H1 (cell line): Measurements from ENCODE around the gene PLXNB3. TPM values are rescaled to one million over a fixed set of nuclear protein-coding genes. Genes with fewer than 3 reads are reported as not detected.

Experiments
- CTCF ChIA-PET: fragments of 300-600 bp; sonication (Branson Sonifier 250); formaldehyde crosslinking; loops from one replicate; lab custom pipeline; 2021; ENCODE audit not compliant: partially characterized antibody; lab: Charles Lee
- POLR2A ChIA-PET: fragments of 300-600 bp; sonication (Branson Sonifier 250); formaldehyde crosslinking; loops from one replicate; lab custom pipeline; 2021; ENCODE audit warnings: inconsistent platforms; ENCODE audit not compliant: partially characterized antibody; lab: Charles Lee
- DNase-seq, 2 experiments: peaks; one replicate each; pipeline versions ENCODE4 v3.0.0 to v3.0.0-alpha.2; 2010 to 2022; ENCODE audit warnings: low spot score in 2 of 2, low read depth in 1 of 2, mixed read lengths in 1 of 2
- FAIRE-seq: peaks from 2 replicates; lab custom pipeline; 2011; peaks lifted over from hg19 to GRCh38; lab: Jason Lieb, UNC
- H2AFZ ChIP-seq: 2 replicates; pipeline ENCODE4 v1.8.1; 2012; ENCODE audit warnings: low read length, inconsistent platforms
- H2AK5ac ChIP-seq: 2 replicates; pipeline ENCODE4 v1.6.1; 2013; ENCODE audit warnings: low read depth, low read length
- H2BK120ac ChIP-seq: replicated peaks from 2 replicates; pipeline ENCODE3; 2013; ENCODE audit warnings: low read depth, low read length, inconsistent platforms
- H2BK12ac ChIP-seq: 2 replicates; pipeline ENCODE4 v1.6.1; 2013; ENCODE audit warnings: low read depth, low read length
- H2BK15ac ChIP-seq: 2 replicates; pipeline ENCODE4 v1.6.1; 2013; ENCODE audit warnings: low read length
- H2BK20ac ChIP-seq: 2 replicates; pipeline ENCODE4 v1.6.1; 2013; ENCODE audit warnings: low read length
- H2BK5ac ChIP-seq: 2 replicates; pipeline ENCODE4 v1.6.1; 2013; ENCODE audit warnings: low read depth, low read length
- H3K14ac ChIP-seq: 2 replicates; pipeline ENCODE4 v1.6.1; 2013; ENCODE audit warnings: inconsistent platforms; ENCODE audit not compliant: insufficient read length
- H3K18ac ChIP-seq: 2 replicates; pipeline ENCODE4 v1.6.1; 2013; ENCODE audit warnings: low read length; ENCODE audit errors: extremely low read depth
- H3K23ac ChIP-seq: 2 replicates; pipeline ENCODE4 v1.6.1; 2013; ENCODE audit warnings: inconsistent platforms; ENCODE audit not compliant: insufficient read length
- H3K23me2 ChIP-seq: 2 replicates; pipeline ENCODE4 v1.6.1; 2013; ENCODE audit warnings: low read depth, low read length
- H3K27ac ChIP-seq: 2 replicates; pipeline ENCODE4 v1.6.1; 2011; ENCODE audit warnings: low read depth, low read length, inconsistent platforms
- H3K27me3 ChIP-seq, 4 experiments: replicated peaks in 1 of 4; 1 replicate in 1 of 4; 2 replicates in 3 of 4; pipeline versions ENCODE4 v1.6.1 to v1.8.1; 2011 to 2013; ENCODE audit warnings: low read length in 3 of 4, mild to moderate bottlenecking in 3 of 4, inconsistent platforms in 2 of 4, mixed read lengths in 2 of 4, moderate library complexity in 1 of 4; ENCODE audit not compliant: control insufficient read depth in 3 of 4, insufficient read depth in 3 of 4; ENCODE audit errors: extremely low read depth in 1 of 4
- H3K36me3 ChIP-seq, 4 experiments: 2 replicates each; pipeline versions ENCODE4 v1.6.1 to v1.8.1; 2011 to 2013; ENCODE audit warnings: mild to moderate bottlenecking in 4 of 4, low read length in 3 of 4, moderate library complexity in 2 of 4, control low read depth in 1 of 4, inconsistent platforms in 1 of 4; ENCODE audit not compliant: insufficient read depth in 4 of 4, control insufficient read depth in 2 of 4
- H3K4ac ChIP-seq: replicated peaks from 2 replicates; pipeline ENCODE3; 2013; ENCODE audit warnings: low read length, low read depth, mixed read lengths, inconsistent platforms; ENCODE audit not compliant: insufficient read length
- H3K4me1 ChIP-seq, 4 experiments: replicated peaks in 1 of 4; 1 replicate in 1 of 4; 2 replicates in 3 of 4; pipeline versions ENCODE4 v1.6.1 to v1.8.1; 2011 to 2013; ENCODE audit warnings: low read length in 3 of 4, inconsistent platforms in 2 of 4, mixed read lengths in 1 of 4; ENCODE audit not compliant: insufficient read depth in 4 of 4, control insufficient read depth in 3 of 4
- H3K4me2 ChIP-seq, 2 experiments: 2 replicates each; pipeline versions ENCODE4 v1.6.1 to v1.8.1; 2011 to 2013; ENCODE audit warnings: low read depth in 2 of 2, low read length in 2 of 2, control low read depth in 1 of 2, inconsistent platforms in 1 of 2, mild to moderate bottlenecking in 1 of 2; ENCODE audit not compliant: insufficient read depth in 1 of 2
- H3K4me3 ChIP-seq, 4 experiments: fragments of 200-600, 300-600 bp in 1 of 4; sonication (generic), shearing (Covaris generic), sonication (Bioruptor Twin) in 1 of 4; 2 replicates each; pipeline versions ENCODE4 v1.5.1 to v1.8.1; 2011 to 2016; ENCODE audit warnings: low read length in 4 of 4, low read depth in 3 of 4, control low read depth in 2 of 4, inconsistent platforms in 2 of 4, mild to moderate bottlenecking in 2 of 4, mixed read lengths in 1 of 4, moderate library complexity in 1 of 4; ENCODE audit not compliant: insufficient read depth in 2 of 4; ENCODE audit errors: extremely low read depth in 1 of 4
- H3K56ac ChIP-seq: replicated peaks from 2 replicates; pipeline ENCODE3; 2013; ENCODE audit warnings: low read depth, mild to moderate bottlenecking, mixed read lengths, low read length, inconsistent platforms; ENCODE audit not compliant: insufficient read length
- H3K79me1 ChIP-seq: 2 replicates; pipeline ENCODE4 v1.6.1; 2013; ENCODE audit warnings: low read depth, low read length, control low read depth
- H3K79me2 ChIP-seq, 2 experiments: 2 replicates each; pipeline versions ENCODE4 v1.6.1 to v1.8.1; 2012 to 2013; ENCODE audit warnings: low read length in 2 of 2, mild to moderate bottlenecking in 2 of 2, inconsistent platforms in 1 of 2; ENCODE audit not compliant: insufficient read depth in 2 of 2, control insufficient read depth in 1 of 2
- H3K9ac ChIP-seq, 4 experiments: replicated peaks in 1 of 4; 1 replicate in 1 of 4; 2 replicates in 3 of 4; pipeline versions ENCODE4 v1.6.1 to v1.8.1; 2011 to 2013; ENCODE audit warnings: low read depth in 3 of 4, low read length in 3 of 4, control low read depth in 2 of 4, mild to moderate bottlenecking in 2 of 4, moderate library complexity in 2 of 4, inconsistent platforms in 1 of 4; ENCODE audit errors: extremely low read depth in 1 of 4
- H3K9me3 ChIP-seq, 2 experiments: 2 replicates each; pipeline versions ENCODE4 v1.6.1 to v1.8.1; 2012 to 2013; ENCODE audit warnings: mild to moderate bottlenecking in 2 of 2, moderate library complexity in 2 of 2, control low read depth in 1 of 2, inconsistent platforms in 1 of 2, low read depth in 1 of 2, low read length in 1 of 2, mixed read lengths in 1 of 2; ENCODE audit not compliant: insufficient read depth in 2 of 2
- H4K20me1 ChIP-seq, 2 experiments: replicated peaks in 1 of 2; 2 replicates each; pipeline versions ENCODE3 to v1.8.1; 2011 to 2013; ENCODE audit warnings: inconsistent platforms in 2 of 2, low read length in 2 of 2, mild to moderate bottlenecking in 1 of 2; ENCODE audit not compliant: insufficient read depth in 2 of 2, control insufficient read depth in 1 of 2
- H4K5ac ChIP-seq: 2 replicates; pipeline ENCODE4 v1.6.1; 2013; ENCODE audit warnings: low read length, low read depth, mixed read lengths, inconsistent platforms; ENCODE audit not compliant: insufficient read length
- H4K8ac ChIP-seq: 2 replicates; pipeline ENCODE4 v1.8.0; 2013; ENCODE audit warnings: mild to moderate bottlenecking, moderate library complexity, low read length, inconsistent platforms; ENCODE audit not compliant: insufficient read depth; ENCODE audit errors: extremely low read depth
- H4K91ac ChIP-seq: replicated peaks from 2 replicates; pipeline ENCODE3; 2013; ENCODE audit warnings: low read length, mixed read lengths, inconsistent platforms; ENCODE audit not compliant: insufficient read length
- BCL11A ChIP-seq, 2 experiments: IDR thresholded peaks; one replicate each; pipeline ENCODE4 v1.6.1; 2011; ENCODE audit warnings: low read depth in 2 of 2, low read length in 2 of 2, mild to moderate bottlenecking in 2 of 2
- FOSL1 ChIP-seq: IDR thresholded peaks from 2 replicates; pipeline ENCODE4 v1.6.1; 2011; ENCODE audit warnings: mild to moderate bottlenecking, low read depth, low read length, moderate library complexity; ENCODE audit not compliant: insufficient read depth
- POLR2A ChIP-seq, 2 experiments: IDR thresholded peaks; 1 replicate in 1 of 2; 2 replicates in 1 of 2; pipeline ENCODE4 v1.6.1; 2011; ENCODE audit warnings: low read depth in 2 of 2, low read length in 2 of 2, mild to moderate bottlenecking in 2 of 2; ENCODE audit errors: control extremely low read depth in 1 of 2
- SRF ChIP-seq: IDR thresholded peaks from 2 replicates; pipeline ENCODE4 v1.6.1; 2011; ENCODE audit warnings: mild to moderate bottlenecking, low read depth, low read length, moderate library complexity
- TCF12 ChIP-seq: IDR thresholded peaks from 2 replicates; pipeline ENCODE4 v1.6.1; 2011; ENCODE audit warnings: low read depth, mild to moderate bottlenecking, low read length
- WGBS, 2 experiments: shearing (Covaris generic) in 1 of 2; methylation state at CpG; one replicate each; pipeline versions ENCODE4 v1.1.6 to v1.1.7; 2013 to 2015; ENCODE audit warnings: low lambda C conversion rate in 2 of 2, mixed read lengths in 2 of 2, inconsistent platforms in 1 of 2, low coverage in 1 of 2, missing lambda C conversion rate in 1 of 2; ENCODE audit not compliant: insufficient replicate concordance in 2 of 2, insufficient coverage in 1 of 2, insufficient read length in 1 of 2; ENCODE audit errors: extremely low coverage in 1 of 2, missing lambda C conversion rate in 1 of 2; 5-methylcytosine and 5-hydroxymethylcytosine counted together
- polyA plus RNA-seq, 7 experiments: library from polyadenylated mRNA; depleted of rRNA in 3 of 7; stranded (reverse) in 5 of 7; unstranded in 2 of 7; fragments of >200 nt in 5 of 7; fragments of 200-250 nt in 2 of 7; gene quantifications; 1 replicate in 5 of 7; 2 replicates in 1 of 7; 4 replicates in 1 of 7; pipeline versions ENCODE4 v1.2.1 to v1.2.3, GENCODE V29; 2011 to 2013; ENCODE audit warnings: missing spikeins in 2 of 7, mixed read lengths in 2 of 7
- total RNA-seq: library from RNA; stranded (reverse); fragmentation: NEBNext Ultra II Directional; extraction: Animal tissue kit (Norgen Biotek cat#: 25700); gene quantifications from 2 replicates; pipeline ENCODE4 v1.2.1, GENCODE V29; 2021
- TF ChIP-seq, protein P1 (sequence below), 3 experiments: IDR thresholded peaks; 1 replicate in 2 of 3; 2 replicates in 1 of 3; pipeline versions ENCODE4 v1.5.1 to v1.6.1; 2011; ENCODE audit warnings: low read length in 3 of 3, mild to moderate bottlenecking in 3 of 3, inconsistent platforms in 2 of 3, low read depth in 1 of 3, moderate library complexity in 1 of 3; ENCODE audit not compliant: insufficient read depth in 1 of 3; ENCODE audit errors: control extremely low read depth in 1 of 3
- TF ChIP-seq, protein P2 (sequence below): IDR thresholded peaks from 2 replicates; pipeline ENCODE4 v1.6.1; 2012; ENCODE audit warnings: inconsistent platforms

PLXNB3 gene
- total and polyA plus RNA-seq, 2 of the 8 experiments (the other 6 are each of a cell fraction or from before 2014, with no cell fraction given): 1.2 to 2.7 TPM

DNA sequence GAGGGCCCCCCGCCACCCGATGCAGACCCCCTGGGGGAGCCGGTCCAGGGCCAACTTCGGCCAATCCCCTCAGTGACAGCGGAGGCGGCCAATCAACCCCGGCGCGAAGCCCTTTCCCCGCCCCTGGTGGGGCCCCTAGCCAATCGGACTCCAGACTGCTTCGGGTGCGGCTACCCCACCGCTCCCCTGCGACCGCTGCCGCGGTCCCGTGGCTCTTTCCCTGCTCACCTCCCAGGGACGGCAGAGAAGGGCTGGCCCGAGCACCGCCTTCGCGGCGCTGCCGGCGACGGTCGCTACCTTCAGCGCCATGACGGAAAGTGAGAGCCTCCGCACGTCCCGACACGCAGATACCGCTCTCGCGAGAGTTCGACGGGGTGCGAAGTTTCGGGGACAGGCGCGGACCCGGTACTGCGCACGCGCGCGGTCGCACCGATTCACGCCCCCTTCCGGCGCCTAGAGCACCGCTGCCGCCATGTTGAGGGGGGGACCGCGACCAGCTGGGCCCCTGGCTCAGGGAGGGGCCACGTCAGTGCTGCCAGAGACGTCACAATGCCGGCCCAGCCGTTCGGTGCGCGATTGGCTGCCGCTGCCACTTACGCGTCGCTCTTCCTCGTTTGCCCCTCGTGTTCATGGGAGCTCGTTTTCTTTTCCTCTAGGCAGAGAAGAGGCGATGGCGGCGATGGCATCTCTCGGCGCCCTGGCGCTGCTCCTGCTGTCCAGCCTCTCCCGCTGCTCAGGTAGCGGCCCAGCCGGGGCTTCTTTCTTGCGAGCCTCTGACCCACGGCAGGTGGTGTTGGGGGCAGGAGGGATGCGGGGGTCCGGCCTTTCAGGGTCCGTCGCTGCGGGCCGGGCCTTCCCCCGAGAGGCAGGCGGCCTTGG, 30.2 kb downstream of the PLXNB3 start, which contains the start of the genes IDH3G and SSR4:
TSS of gene IDH3G (minus strand) at position 358 of the 879 bp plus-strand sequence. CDS start at position 309, 49 bp downstream.
TSS of gene SSR4 (plus strand) at position 651 of the 879 bp plus-strand sequence. CDS start at position 671, 20 bp downstream.
- POLR2A ChIA-PET: interaction anchor here (0.7 to 2.9 kb wide), 20 partner anchors 8 to 174 kb away, joined by 3 to 22 read pairs (median 3); partner anchors contain the start of gene NAA10
- Histone ChIP-seq H3K79me2 (peaks cover 0 to 34% of the 10 kb centered on the region in 2 experiments; a peak in 1 of 4 replicates), H3K9me3 (no peaks in the 10 kb centered on the region), H2BK120ac (no peak within 1 kb of the TSS), H3K27ac (peak within 1 kb of the TSS; percentile 96; the same call in 1 of the 2 replicates), H4K20me1 (peaks cover 0 to 8% of the 10 kb centered on the region in 2 experiments), H3K56ac (no peak within 1 kb of the TSS), H3K4ac (peak within 1 kb of the TSS; percentile 53), H3K23me2 (peaks cover 2% of the 10 kb centered on the region; the same call in 1 of the 2 replicates), H3K9ac (peak within 1 kb of the TSS; percentile 65 to 97 (median 93)), H2BK15ac (no peak within 1 kb of the TSS), H3K4me3 (peak within 1 kb of the TSS; percentile 77 to 92 (median 83)), H2AK5ac (no peak within 1 kb of the TSS), H4K91ac (peak within 1 kb of the TSS; percentile 91), H4K8ac (peak within 1 kb of the TSS; percentile 98), H3K14ac (no peak within 1 kb of the TSS), H2BK20ac (no peak within 1 kb of the TSS), H2BK12ac (no peak within 1 kb of the TSS), H3K23ac (no peak within 1 kb of the TSS), H4K5ac (peak within 1 kb of the TSS; percentile 92), H2BK5ac (peak within 1 kb of the TSS; percentile 94), H3K79me1 (no peaks in the 10 kb centered on the region; the same call in none of the 2 replicates), H3K36me3 (peaks cover 0 to 25% (median 6%) of the 10 kb centered on the region in 4 experiments; a peak in 3 of 8 replicates), H3K27me3 (no peaks in the 10 kb centered on the region), H3K18ac (peak within 1 kb of the TSS; percentile 95; the same call in 1 of the 2 replicates), H2AFZ (peak within 1 kb of the TSS; percentile 95; the same call in 1 of the 2 replicates), H3K4me1 (peaks cover 0 to 17% (median 6%) of the 10 kb centered on the region in 4 experiments; a peak in 4 of 7 replicates), H3K4me2 (peak within 1 kb of the TSS; percentile 59 to 85)
- WGBS, 2 experiments: 0% methylated on average over 4 of the region's 92 CpGs; no CpG with 5 or more reads in 1 of the 2 experiments
- FAIRE-seq (peak; percentile 87), DNase-seq (peak; percentile 81 to 91)
- CTCF ChIA-PET: interaction anchor here (0.8 to 1.4 kb wide), 6 partner anchors 12 to 90 kb away, joined by 3 to 4 read pairs (median 4); no protein-coding TSS in a partner anchor
- TF ChIP-seq, protein P1, sequence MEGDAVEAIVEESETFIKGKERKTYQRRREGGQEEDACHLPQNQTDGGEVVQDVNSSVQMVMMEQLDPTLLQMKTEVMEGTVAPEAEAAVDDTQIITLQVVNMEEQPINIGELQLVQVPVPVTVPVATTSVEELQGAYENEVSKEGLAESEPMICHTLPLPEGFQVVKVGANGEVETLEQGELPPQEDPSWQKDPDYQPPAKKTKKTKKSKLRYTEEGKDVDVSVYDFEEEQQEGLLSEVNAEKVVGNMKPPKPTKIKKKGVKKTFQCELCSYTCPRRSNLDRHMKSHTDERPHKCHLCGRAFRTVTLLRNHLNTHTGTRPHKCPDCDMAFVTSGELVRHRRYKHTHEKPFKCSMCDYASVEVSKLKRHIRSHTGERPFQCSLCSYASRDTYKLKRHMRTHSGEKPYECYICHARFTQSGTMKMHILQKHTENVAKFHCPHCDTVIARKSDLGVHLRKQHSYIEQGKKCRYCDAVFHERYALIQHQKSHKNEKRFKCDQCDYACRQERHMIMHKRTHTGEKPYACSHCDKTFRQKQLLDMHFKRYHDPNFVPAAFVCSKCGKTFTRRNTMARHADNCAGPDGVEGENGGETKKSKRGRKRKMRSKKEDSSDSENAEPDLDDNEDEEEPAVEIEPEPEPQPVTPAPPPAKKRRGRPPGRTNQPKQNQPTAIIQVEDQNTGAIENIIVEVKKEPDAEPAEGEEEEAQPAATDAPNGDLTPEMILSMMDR (IDR thresholded peaks at IDR 0.05; ENCODE audit: control extremely low read depth in 1 of 3, insufficient read depth in 1 of 3, low read depth in 1 of 3, low read length in 3 of 3): peak in 1 of 3 experiments; percentile 26; a peak in 1 of 4 replicates
- TF ChIP-seq FOSL1: no peak
- 0 out of 2 replicates have a peak, but pooled peaks have one; percentile 10 for TF ChIP-seq TCF12
- TF ChIP-seq POLR2A (IDR thresholded peaks at IDR 0.05; ENCODE audit: control extremely low read depth in 1 of 2, low read depth in 2 of 2, low read length in 2 of 2): peak in 1 of 2 experiments; percentile 57; a peak in 2 of 3 replicates
- TF ChIP-seq, protein P2, sequence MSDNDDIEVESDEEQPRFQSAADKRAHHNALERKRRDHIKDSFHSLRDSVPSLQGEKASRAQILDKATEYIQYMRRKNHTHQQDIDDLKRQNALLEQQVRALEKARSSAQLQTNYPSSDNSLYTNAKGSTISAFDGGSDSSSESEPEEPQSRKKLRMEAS: peak; percentile 82
- no peak for TF ChIP-seq SRF
- TF ChIP-seq BCL11A (IDR thresholded peaks at IDR 0.05; ENCODE audit: low read depth in 2 of 2, low read length in 2 of 2): no peak
